Measurements from ENCODE around the gene HIP1.
A peak's percentile ranks its signal among the peaks of the same experiment; 100 is the strongest.
"Not testable (repeated sequence)": the region's sequence is repeated elsewhere in the genome, so short reads cannot be mapped to it uniquely, and the experiment has no call there.

Gene HIP1

DNA sequence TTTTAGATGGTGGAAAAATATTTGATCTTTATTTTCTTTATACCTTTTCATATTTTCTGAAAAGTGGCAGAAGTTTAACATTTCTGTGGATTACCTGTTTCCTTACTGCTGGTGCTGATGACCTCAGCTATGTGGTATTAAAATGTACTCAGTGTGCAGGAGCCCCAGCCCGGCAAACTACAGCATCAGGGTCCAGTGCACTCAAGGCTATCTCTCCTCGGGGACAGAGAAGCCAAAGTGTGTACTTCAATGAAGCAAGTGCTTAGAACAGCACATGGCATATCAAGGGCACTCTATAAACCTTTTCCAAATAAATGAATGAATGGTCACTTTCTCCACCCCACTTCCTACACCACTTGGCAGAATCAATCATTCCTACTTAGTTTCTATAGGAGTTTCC is 111.8 kb downstream of the HIP1 start:
- no peak for DNase-seq (ENCODE audit: low read depth)
- no peak overlapping the region for H3K4me3 ChIP-seq (ENCODE audit: low read depth, low read length)

DNA sequence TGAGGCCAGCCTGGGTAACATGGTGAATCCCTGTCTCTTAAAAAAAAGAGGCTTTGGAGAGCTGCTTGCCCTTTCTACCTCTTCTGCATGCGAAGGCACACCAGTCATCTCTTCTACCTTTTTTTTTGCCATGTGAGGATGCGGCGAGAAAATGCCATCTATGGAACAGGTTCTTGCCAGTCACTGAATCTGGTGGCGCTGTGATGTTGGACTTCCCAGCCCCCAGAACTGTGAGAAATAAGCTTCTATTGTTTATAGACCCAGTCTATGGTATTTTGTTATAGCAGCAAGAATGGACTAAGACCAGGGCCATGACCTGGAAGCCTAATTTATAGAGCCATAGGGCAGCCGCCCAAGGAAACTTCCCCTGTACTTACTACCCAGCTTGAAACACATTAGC is 112.9 kb downstream of the HIP1 start:
- H3K4me3 ChIP-seq (ENCODE audit: low read depth, low read length) = no peak overlapping the region
- no peak for DNase-seq (ENCODE audit: low read depth)

DNA sequence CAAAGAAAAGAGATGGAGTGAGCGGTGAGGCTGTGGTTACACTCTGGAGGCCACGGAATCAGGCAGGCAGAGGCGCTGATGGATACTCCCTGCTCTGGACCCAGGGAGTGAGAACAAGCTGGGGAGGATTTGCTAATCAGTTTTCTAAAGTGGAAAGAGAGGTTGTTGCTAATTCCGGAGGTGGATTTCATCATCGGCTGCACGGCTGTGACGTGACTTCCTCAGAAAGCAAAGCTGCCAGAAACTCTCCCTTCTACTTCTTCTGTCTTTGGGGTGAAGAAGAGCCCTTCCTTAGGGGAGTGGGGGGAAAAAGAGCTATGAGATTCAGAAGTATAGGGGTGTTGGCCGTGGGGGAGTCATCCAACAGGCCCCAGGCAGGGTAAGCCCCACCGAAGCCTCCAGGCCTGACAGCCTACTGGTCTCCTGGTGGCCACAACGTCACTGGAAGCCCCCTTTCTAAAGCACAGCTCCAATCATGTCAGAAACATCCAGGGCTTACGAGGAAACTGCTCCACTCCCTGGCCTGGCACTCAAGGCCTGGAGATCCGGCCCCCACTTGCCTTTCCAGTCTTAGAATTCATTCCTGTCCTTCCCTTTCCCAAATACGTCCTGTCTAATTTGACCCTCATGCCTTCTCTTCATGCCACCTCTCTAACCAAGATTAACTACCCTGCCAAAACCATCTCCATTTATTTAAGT is 114.5 kb downstream of the HIP1 start:
- no peak overlapping the region for H3K4me3 ChIP-seq (ENCODE audit: low read depth, low read length)
- DNase-seq (ENCODE audit: low read depth) = peak; percentile 43

DNA sequence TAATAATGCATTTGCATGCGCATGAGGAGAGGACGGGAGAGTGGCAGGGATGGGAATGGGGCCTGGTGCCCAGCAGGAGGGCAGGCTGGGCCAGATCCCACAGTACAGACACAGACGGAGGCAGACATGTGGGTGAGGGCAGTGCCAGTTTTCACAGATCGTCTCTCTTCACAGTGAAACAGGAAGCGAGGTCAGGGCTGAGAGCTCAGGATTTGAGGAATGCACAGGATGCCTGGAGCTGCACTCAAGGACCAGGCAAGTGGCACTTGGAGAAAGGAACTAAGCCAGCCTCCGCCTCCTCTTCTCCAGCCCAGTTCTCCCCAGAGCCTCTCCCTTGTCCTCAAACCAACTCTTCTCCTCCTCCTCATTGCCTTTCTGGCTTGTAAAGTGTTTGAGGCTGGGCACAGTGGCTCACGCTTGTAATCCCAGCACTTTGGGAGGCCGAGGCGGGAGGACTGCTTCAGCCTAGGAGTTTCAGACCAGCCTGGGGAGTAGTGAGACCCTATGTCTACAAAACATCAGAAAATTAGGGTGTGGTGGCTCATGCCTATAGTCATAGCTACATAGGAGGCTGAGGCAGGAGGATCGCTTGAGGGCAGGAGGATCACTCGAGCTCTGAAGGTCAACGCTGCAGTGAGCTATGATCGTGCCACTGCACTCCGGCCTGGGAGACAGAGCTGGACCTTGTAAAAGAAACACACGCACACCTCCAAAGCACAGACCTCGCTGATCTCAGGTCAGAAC is 115.2 kb downstream of the HIP1 start:
- DNase-seq (ENCODE audit: low read depth) = no peak
- H3K4me3 ChIP-seq (ENCODE audit: low read depth, low read length) = no peak overlapping the region

DNA sequence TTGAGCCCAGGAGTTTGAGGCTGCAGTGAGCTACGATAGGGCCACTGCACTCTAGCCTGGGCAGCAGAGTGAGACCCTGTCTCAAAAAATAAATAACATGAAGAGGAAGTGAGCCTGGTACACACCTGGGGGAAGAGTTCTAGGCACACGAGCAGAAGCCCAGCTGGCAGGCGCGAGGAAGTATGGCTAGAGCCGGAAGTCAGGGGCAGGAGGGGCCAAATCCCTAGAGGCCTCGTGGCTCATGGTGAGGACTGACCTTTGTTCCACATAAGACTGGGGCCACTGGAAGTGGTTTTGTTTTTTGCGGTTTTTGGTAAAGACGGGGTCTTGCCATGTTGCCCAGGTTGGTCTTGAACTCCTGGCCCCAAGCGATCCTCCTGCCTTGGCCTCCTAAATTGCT is 117.6 kb downstream of the HIP1 start:
- DNase-seq (ENCODE audit: low read depth) = no peak
- no peak overlapping the region for H3K4me3 ChIP-seq (ENCODE audit: low read depth, low read length)

DNA sequence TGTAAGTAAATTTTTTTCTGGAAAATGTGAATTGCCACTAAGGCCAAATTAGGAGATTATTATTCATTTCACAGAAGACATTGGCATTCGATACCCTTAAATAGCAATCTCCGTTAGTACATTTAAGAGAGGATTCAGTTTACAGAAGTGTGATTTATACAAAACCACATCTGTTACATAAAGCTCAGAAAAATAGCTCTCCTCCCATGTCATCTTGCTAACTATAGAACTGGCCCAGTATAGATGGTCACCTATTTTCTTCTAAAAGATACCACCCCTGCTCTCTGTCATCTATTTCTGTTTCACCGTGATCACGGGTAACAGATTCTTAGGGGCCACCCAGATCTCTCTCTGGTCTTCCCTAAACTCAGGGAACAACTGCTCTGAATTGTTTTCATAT is 119.1 kb downstream of the HIP1 start:
- no peak overlapping the region for H3K4me3 ChIP-seq (ENCODE audit: low read depth, low read length)
- DNase-seq (ENCODE audit: low read depth) = no peak

DNA sequence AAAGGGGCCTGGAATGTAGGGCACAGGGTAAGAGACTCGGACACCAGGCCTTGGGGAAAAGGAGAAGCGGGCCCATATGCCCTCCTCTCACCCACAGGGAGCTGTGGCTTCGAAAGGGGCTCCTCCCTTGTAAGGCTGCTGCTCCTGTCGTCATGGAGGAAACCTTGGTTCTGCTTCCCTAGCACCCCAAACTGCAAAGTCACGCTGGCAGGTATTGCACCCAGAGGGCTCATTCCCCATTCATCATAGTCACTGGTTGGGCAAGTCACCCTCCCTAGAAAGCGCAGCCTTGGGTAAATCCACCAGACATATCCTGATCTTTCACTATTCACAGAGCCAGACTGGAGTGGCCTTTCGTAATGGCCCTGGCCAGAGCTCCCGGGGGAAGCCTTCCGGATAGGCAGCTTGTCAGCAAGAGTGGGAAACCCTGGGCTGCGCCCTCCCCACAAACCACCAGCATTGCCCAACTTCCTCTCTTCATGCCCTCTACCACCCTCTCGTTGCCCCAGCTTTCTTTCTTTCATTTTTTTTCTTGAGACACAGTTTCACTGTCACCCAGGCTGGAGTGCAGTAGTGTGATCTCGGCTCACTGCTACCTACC is 121.0 kb downstream of the HIP1 start:
- DNase-seq (ENCODE audit: low read depth) = no peak
- H3K4me3 ChIP-seq (ENCODE audit: low read depth, low read length) = no peak overlapping the region

DNA sequence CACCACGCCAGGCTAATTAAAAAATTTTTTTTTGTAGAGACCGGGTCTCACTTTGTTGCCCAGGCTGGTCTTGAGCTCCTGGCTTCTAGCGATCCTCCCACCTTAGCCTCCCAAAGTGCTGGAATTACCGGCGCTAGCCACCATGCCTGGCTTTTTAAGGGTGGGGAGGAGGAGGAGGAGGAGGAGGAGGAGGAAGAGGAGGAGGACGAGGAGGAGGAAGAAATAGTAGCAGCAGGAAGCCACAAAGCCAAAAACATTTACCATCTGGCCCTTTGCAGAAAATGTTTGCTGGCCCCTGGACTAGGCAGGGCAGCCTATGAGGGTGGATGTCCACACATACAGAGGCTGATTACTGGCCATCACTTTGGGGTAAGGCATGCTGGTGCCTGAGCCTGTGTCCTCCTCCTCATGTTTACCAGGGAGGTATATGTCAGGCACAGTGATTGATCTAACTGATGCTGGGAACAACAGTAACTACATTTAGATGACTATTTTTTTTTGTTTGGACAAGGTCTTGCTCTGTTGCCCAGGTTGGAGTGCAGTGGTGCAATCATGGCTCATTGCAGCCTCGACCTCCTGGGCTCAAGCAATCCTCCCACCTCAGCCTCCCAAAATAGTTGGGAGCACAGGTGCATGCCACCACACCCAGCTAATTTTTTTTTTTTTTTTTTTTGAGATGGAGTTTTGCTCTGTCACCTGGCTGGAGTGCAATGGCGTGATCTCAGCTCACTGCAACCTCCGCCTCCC is 122.1 kb downstream of the HIP1 start:
- no peak for DNase-seq (ENCODE audit: low read depth)
- no peak overlapping the region for H3K4me3 ChIP-seq (ENCODE audit: low read depth, low read length)

DNA sequence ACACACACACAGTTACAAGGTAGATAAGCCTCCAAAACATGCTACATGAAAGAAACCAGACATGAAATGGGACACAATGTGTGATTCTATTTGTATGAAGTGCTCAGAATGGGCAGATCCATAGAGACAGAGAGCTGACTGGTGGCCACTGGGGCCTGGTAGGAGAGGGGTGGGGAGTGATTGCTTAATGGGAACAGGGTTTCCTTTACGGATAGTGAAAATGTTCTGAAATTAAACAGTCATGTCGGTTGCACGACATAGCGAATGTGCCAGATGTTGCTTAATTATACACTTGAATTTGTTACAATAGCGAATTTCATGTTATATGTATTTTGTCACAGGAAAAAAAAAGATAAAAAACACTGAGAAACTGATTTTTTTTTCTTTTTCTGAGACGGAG is 124.3 kb downstream of the HIP1 start:
- no peak for DNase-seq (ENCODE audit: low read depth)

DNA sequence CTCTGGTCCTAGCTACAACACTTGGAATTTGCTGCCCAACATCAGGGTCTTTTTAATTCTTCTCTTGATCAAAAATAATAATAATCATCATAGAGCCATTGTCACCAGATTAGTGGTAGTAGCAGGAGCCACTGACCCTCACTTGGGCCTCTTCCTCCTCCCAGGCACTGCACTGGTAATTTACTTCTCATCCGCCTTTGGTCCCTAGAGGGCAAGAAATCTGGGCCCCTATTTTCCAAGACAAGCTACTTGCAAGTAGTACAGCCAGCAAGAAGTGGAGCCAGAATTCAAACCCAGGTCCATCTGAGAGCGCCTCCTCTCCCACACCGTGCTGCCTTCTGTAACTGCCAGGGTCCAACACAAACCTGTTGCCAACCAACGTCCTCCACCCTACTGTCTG is 125.4 kb downstream of the HIP1 start:
- DNase-seq (ENCODE audit: low read depth) = no peak

More for the DNA sequence above, 124.3 kb downstream of the HIP1 start:
- H3K4me3 ChIP-seq (ENCODE audit: low read depth, low read length) = no peak overlapping the region

DNA sequence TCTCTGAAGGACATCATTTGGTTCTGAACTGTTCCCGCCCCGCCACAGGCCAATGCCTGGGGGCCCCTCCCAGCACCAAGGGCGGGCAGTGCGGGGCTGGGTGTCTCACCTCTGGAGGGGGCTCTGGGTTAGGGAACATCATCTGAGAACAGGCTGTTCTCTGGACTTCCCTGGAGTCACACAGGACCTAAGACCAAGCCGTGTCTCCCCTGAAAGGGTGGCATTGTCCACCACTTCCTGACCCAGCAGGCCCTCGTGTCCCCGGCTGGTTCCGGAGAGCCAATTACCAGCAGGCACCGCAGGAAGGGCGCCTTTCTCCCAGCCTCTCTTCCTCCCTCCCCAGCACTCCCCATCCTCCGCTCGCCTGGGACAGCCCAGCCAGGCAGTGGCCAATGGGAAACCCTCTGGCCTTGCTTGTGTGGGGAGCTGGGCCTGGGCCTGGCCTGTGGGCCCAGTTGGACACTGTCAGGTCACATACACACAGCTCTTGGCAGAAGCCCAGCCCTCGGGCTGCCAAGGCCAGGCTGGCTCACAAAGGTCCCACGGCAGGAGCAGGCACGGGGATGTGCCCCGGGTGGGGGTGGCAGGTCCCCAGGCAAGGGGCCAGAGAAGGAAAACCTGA is 127.1 kb downstream of the HIP1 start:
- no peak for DNase-seq (ENCODE audit: low read depth)

More for the DNA sequence above, 125.4 kb downstream of the HIP1 start:
- H3K4me3 ChIP-seq (ENCODE audit: low read depth, low read length) = no peak overlapping the region

DNA sequence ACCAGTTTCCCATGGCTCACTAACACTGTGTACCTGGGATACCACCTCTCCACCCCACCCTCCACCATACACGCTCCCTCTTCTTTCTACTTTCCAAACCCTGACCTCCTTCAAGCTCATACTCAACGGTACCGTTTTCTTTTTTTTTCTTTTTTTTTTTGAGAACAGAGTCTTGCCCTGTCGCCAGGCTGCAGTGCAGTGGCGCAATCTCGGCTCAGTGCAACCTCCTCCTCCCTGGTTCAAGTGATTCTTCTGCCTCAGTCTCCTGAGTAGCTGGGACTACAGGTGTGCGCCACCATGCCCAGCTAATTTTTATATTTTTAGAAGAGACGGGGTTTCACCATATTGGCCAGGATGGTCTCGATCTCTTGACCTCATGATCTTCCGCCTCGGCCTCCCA is 129.3 kb downstream of the HIP1 start:
- not testable (repeated sequence) for H3K4me3 ChIP-seq (ENCODE audit: low read depth, low read length); DNase-seq (ENCODE audit: low read depth)

More for the DNA sequence above, 127.1 kb downstream of the HIP1 start:
- no peak overlapping the region for H3K4me3 ChIP-seq (ENCODE audit: low read depth, low read length)

DNA sequence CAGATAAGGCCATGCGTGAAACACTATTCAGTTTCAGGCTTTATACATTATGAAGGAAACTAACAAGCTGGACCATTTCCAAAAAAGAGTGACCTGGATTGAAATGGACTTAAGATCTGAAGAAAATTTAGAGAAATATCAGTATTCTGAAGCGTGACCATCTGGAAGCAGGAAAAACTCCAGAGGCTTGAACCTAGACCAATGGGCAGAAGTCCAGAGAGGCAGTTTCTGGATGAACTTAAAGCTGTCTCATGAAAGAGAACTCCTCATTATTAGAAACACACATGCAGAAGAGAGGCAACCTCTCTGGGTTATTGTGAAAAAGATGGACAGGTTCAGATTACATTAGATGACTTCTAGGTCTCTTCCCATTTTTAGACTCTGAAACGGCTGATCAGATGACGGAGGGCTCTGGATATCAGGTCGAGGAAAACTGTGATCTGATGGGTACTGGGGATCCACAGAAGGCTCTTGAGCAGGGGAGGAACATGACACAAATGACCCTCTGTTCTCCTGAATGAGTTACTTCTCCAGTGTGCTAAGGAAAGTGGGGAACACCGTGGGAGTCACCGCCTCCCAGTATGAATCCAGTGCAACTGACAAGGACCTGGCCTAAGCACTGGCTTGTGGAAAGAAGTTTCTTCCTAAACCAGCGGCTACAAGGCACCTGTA is 130.2 kb downstream of the HIP1 start:
- H3K4me3 ChIP-seq (ENCODE audit: low read depth, low read length) = no peak overlapping the region
- DNase-seq (ENCODE audit: low read depth) = no peak

DNA sequence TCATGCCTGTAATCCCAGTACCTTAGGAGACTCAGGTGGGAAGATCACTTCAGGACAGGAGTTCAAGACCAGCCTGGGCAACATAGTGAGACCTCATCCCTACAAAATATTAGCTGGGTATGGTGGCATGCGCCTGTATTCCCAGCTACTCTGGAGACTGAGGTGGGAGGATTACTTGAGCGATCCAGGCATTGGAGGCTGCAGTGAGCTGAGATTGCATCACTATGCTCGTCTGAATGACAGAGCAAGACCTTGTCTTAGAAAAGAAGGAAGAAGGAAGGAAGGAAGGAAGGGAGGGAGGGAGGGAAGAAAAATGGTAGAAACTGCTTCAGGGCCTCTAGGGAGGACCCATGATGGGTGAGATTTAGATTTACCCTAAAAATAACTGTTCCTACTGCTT is 134.3 kb downstream of the HIP1 start:
- DNase-seq (ENCODE audit: low read depth) = no peak
- H3K4me3 ChIP-seq (ENCODE audit: low read depth, low read length) = no peak overlapping the region

DNA sequence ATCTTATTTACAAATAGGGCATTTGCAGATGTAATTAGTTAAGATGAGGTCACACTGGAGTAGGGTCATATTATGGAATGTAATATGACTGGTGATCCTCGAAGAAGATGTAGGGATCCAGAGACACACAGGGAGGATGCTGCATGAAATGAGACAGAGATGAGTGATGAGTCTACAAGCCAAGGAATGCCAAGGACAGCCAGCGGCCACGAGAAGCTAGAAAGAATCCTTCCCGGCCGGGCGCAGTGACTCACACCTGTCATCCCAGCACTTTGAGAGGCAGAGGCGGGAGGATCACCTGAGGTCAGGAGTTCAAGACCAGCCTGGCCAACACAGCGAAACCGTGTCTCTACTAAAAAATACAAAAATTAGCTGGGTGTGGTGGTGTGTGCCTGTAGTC is 135.9 kb downstream of the HIP1 start:
- DNase-seq (ENCODE audit: low read depth); H3K4me3 ChIP-seq (ENCODE audit: low read depth, low read length): not testable (repeated sequence)

DNA sequence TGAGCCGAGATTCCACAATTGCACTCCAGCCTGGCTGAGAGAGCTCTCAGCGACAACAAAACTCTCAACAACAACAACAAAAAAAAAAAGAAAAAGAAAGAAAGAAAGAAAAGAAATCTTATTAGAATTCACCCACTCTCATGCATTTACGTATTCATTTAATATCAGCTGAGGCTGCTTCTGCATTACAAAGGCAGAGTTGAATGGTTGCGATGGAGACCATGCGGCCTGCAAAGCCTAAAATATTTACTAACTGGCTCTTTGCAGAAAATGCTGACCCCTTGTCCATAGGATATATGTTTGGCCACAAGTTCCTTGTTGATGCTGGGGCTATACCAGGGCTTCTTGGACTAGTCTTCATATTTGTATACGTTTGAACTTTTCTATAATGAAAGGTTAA is 137.2 kb downstream of the HIP1 start:
- no peak overlapping the region for H3K4me3 ChIP-seq (ENCODE audit: low read depth, low read length)
- DNase-seq (ENCODE audit: low read depth) = no peak

DNA sequence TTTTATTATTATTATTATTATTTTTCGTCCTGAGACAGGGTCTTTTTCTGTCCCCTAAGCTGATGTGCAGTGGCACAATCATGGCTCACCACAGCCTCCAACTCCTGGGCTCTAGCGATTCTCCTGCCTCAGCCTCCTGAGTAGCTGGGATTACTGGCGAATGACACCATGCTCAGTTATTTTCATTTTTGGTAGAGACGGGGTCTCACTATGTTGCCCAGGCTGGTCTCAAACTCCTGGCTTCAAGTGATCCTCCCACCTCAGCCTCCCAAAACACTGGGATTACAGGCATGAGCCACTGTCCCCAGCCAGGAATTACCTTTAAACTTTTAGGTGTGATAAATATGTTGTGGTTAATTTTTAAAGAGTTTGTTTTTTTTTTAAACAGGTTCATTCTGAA is 138.0 kb downstream of the HIP1 start:
- not testable (repeated sequence) for DNase-seq (ENCODE audit: low read depth); H3K4me3 ChIP-seq (ENCODE audit: low read depth, low read length)

DNA sequence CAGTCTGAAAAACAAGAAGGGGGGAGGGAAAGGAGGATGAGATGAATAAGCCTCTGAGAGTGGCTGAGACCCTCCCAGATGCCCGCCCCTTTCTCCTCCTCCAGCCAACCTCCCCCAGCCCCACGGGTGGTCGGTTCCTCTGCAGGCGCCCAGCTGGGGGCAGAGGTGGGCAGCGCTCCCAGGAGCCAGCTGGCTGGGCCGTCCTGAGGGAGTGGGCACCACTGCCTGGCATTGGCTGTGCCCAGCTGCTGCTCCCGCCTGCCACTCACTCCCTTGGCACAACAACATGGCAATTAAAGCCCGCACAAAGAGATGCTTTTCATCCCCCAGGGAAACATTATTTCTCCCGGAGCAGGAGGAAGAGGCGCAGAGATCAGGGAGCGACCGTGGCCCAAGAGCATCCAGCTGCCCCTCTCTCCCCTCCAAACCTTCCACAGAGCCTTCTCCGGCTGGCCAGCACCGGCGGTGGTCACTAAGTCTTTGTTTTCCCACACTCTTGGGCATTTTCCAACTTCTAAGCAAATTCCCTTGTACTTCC is 139.4 kb downstream of the HIP1 start:
- no peak overlapping the region for H3K4me3 ChIP-seq (ENCODE audit: low read depth, low read length)
- no peak for DNase-seq (ENCODE audit: low read depth)
